GM12801 (cell line): ENCODE data around the gene CLUH.

Experiments used
- TF ChIP-seq, protein P1 (sequence below): IDR thresholded peaks from one replicate; pipeline ENCODE4 v1.5.1; 2011; ENCODE audit warnings: control low read depth; ENCODE audit not compliant: insufficient read length; ENCODE audit errors: extremely low read depth

Gene CLUH

DNA sequence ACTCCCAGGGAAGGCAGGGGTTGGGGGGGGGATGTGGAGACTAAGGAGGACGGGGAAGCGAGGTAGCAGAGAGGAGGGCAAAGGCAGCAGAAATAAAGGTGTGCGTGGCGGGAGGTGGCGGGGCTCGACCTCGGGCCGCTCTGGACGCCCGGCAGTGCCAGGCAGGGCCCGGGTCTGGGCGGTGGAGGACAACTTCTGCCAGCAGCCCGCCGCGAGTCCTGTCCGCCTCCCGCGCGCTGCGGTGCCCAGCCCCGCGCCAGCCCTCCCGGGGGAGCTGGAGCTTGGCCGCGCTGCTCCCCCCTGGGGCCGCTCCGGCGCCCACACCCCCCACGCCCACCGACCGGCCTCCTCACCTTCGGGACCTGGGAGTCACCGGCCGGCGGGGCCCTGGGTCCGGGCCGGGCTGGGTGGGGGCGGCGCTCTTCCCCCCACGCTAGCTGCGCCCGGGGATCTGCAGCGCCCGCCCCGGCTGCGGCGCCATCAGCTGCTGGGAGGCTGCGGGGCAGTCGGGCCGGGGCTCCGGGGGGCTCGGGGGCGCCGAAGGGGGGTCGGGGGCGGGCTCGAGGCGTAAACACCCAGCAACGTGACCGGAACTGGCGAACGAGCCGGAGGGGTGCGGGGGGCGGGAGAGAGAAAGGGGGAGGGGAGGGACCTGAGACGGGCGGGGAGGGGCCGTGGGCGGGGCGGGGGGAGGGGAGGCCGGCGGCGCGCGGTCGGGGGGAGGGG, 37.7 kb upstream of the CLUH start, which contains the start of gene CCDC92B:
CCDC92B (minus strand) TSS at position 595 of the 726 bp plus-strand sequence. CDS start 14,507 bp downstream, outside the sequence.
- TF ChIP-seq, protein P1, sequence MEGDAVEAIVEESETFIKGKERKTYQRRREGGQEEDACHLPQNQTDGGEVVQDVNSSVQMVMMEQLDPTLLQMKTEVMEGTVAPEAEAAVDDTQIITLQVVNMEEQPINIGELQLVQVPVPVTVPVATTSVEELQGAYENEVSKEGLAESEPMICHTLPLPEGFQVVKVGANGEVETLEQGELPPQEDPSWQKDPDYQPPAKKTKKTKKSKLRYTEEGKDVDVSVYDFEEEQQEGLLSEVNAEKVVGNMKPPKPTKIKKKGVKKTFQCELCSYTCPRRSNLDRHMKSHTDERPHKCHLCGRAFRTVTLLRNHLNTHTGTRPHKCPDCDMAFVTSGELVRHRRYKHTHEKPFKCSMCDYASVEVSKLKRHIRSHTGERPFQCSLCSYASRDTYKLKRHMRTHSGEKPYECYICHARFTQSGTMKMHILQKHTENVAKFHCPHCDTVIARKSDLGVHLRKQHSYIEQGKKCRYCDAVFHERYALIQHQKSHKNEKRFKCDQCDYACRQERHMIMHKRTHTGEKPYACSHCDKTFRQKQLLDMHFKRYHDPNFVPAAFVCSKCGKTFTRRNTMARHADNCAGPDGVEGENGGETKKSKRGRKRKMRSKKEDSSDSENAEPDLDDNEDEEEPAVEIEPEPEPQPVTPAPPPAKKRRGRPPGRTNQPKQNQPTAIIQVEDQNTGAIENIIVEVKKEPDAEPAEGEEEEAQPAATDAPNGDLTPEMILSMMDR = no peak

DNA sequence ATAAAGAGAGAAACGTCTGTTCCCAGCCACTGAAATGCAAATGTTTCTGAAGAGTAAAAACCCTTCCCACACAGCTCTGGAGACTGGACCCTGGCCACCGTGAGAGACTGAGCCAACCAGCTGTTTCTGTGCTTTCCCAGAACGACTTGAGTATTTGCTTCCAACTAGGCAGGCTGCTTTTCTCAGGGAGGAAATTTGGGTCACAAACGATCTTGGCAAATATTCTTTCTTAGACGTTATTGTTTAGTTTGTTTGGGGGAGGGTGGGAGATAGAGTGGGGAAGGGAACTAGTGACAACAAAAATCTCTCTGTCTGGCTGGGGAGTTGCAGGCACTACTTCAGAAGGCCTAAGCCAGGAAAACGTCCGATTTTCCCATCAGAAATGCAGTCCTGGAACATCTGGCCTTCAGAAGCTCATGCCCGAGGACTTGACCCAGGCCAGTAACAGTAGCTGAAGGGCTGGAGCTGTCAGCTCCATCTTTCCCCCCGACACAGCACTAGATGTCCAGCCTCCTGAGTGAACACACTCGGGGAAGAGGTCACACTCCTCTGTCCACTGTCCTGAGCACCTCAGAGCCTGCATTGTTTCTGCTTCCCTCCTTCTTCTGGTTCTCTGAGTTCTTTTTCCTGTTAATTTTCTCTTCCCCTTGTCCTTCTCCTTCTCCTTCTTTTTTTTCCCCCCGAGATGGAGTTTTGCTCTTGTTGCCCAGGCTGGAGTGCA, 33.9 kb upstream of the CLUH start:
- TF ChIP-seq, protein P1 = no peak

DNA sequence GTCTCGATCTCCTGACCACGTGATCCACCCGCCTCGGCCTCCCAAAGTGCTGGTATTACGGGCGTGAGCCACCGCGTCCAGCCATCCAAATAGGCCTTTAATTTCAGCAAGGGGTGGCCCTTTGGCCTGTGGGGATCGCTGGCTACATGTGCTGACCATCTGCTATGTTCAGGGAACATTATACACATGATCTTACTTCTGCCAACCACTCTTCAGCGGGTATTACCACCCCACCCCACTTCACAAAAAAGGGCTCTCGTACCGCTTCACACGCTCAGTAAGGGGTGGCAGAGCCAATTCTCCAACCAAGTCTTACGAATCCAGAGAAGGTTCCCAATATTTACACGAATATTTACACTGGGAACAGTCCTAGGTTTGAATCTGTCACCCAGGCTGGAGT, 26.1 kb upstream of the CLUH start:
- TF ChIP-seq, protein P1 = no peak

DNA sequence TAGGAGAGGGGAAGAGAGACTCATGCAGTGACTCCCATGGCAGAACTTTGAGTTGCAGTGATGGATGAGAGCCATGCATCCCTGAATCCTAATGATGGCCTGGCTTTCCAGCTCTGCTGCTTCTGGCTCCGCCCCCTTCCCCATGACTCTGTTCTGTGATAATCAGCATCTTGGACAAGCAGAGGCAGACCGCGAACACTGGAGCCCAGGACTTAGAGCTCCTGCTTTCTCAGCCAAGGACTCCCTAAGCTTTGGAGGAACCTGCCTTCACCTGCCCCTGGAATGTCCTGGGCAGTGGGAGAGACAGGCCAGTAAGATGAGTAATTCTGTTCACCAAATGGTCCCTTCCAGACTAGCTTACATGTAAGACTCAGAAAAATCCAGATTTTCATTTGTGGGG, 25.4 kb upstream of the CLUH start:
- TF ChIP-seq, protein P1 = no peak

DNA sequence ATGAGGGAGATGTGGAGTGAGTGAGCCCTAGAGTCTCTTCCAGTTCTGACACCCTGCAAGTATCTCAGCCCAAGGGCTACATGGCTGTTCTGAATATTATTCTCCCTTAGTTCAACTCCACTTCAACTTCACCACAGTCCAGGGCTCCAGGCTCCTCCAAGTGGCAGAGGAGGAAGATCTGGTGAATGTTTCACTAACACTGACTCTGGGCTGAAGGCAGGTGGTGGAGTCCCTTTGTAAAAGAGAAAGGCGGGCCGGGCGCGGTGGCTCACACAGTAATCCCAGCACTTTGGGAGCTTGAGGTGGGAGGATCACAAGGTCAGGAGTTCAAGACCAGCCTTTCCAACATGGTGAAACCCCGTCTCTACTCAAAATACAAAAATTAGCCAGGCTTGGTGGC, 24.3 kb upstream of the CLUH start:
- TF ChIP-seq, protein P1 = no peak

DNA sequence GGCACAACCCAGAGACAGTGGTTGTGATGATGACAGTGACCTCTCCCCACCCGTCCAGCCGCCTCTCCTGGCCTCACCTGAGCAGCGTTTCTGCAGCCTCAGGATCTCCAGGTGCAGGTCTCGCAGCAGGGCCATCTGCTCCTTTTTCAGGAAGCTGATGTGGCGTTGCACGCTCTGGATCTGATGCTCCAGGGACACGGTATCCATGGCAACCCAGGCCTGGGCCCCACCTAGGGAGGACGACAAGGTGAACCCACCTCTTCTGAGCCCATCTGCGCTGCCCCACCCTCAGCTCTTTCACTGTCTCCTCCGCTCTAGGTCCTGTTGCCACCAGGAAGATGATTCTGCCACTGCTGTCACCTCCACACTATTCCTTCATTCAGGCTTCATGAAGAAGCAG, 23.4 kb upstream of the CLUH start:
- TF ChIP-seq, protein P1 = no peak

DNA sequence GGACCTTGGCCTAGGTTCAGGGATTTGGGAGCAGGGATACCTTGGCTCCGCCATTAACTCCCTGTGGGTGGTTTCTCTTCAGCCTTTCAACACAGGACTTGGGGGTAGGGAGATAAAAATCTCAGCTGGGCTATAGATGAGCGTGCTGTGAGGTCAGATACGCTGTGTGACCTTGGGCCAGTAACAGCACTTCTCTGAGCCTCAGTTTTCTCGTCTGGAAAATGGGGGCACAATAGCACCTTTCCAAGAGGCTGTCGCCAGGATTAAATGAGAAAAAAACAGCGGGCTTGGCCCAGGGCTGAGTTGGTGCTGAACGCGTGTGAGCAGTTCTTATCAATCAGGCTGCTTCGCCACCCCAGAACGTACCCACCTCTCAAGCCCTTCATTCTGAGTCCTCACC, 20.2 kb upstream of the CLUH start:
- TF ChIP-seq, protein P1 = no peak
